Measurements from ENCODE around the gene ACOXL. TPM values are rescaled to one million over a fixed set of nuclear protein-coding genes. Genes with fewer than 3 reads are reported as not detected.

The ACOXL gene
- total and polyA plus RNA-seq, 9 of the 15 experiments (the other 6 are each of a cell fraction or from before 2014, with no cell fraction given) = 0.31 to 0.56 TPM; not detected in 7

DNA sequence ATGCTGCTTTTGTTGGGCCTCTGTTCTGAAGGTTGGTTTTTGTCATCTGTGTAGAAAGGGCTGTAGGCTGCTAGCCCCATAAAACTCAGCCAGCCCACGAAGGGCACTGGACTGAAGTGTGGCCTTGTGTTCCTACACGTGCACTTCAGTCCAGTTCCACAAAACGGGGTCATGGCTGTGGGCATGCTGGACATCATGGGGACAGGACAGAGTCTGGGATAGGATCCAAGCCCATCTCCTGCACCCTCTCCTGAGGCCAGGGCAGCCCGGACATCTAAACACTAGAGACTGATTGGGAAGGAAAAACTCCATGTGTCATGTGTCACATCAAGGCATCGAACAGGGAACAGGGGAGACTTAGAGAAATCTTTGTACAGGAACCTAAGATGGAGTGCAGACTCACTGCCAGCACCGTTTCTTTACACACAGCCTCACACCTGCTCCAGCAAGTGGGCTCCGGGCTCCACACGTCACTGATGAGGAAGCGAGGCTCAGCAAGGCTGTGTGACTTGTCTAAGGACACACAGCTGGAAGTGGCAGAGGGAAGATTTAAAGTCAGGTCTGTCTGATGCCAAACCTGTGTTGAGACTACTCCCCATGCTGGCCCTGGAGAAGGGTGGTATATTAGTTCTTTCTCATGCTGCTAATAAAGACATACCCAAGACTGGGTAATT, 313.5 kb downstream of the ACOXL start:
- in situ Hi-C loops (cut with MboI) = no loop called here
- no peaks in the 10 kb centered on the region; a peak in 1 of 5 replicates for H3K4me1 ChIP-seq (replicated peaks in 1 of 2; ENCODE audit: control insufficient read depth in 2 of 2, insufficient read depth in 2 of 2, low read length in 2 of 2)
- ATAC-seq (no peak), FAIRE-seq (no peak), DNase-seq (ENCODE audit: extremely low read depth in 1 of 4, low spot score in 3 of 4) (no peak)
- H3K9me1 ChIP-seq (ENCODE audit: control insufficient read depth, insufficient read depth, low read length) = no peaks in the 10 kb centered on the region
- BruUV-seq (replicated peaks) = no TSS peak
- H3K4me2 ChIP-seq (ENCODE audit: insufficient read depth, low read length) = no peak overlapping the region
- H3K27ac ChIP-seq (ENCODE audit: extremely low read depth, low read depth, low read length) = no peak overlapping the region
- POLR2A ChIA-PET = no interaction called here
- peaks cover 32 to 61% of the 10 kb centered on the region in 2 experiments; a peak in 4 of 5 replicates for H3K27me3 ChIP-seq (ENCODE audit: control insufficient read depth in 2 of 2, insufficient read depth in 2 of 2, low read length in 2 of 2)
- H3K79me2 ChIP-seq (ENCODE audit: control insufficient read depth, insufficient read depth, low read length) = no peaks in the 10 kb centered on the region
- H4K20me1 ChIP-seq (replicated peaks; ENCODE audit: control insufficient read depth, insufficient read depth, low read length) = 0 out of 2 replicates have a peak, but pooled peaks cover 8% of the 10 kb centered on the region
- intact Hi-C loops (cut with micrococcal nuclease) = no loop called here
- H3K4me3 ChIP-seq = no peak overlapping the region
- H3K9ac ChIP-seq (ENCODE audit: insufficient read depth in 1 of 2, low read depth in 2 of 2, low read length in 2 of 2) = no peak overlapping the region
- CTCF ChIA-PET (ENCODE audit: low intra/inter-chr PET ratio) = no interaction called here
- WGBS (ENCODE audit: insufficient coverage, low coverage, missing lambda C conversion rate) = 2% methylated on average over 9 of the region's 9 CpGs
- no peaks in the 10 kb centered on the region for H3K36me3 ChIP-seq (ENCODE audit: control insufficient read depth, insufficient read depth, low read length)
- H3K9me3 ChIP-seq (replicated peaks; ENCODE audit: control insufficient read depth, insufficient read depth, low read depth, low read length) = no peaks in the 10 kb centered on the region
- H2AFZ ChIP-seq (ENCODE audit: low read depth, low read length) = no peak overlapping the region
- TF ChIP-seq ZNF696 (CRISPR knock-in tag; conservative IDR thresholded peaks at IDR 0.05) (no peak), EP400 (IDR thresholded peaks at IDR 0.05) (no peak), LCOR (CRISPR knock-in tag; IDR thresholded peaks at IDR 0.05) (no peak), FOXA1 (IDR thresholded peaks at IDR 0.05; ENCODE audit: borderline replicate concordance) (no peak), ZNF384 (IDR thresholded peaks at IDR 0.05; ENCODE audit: low read depth, low read length) (no peak), BRCA1 (IDR thresholded peaks at IDR 0.05) (no peak), BRCA1 (CRISPR knock-in tag; IDR thresholded peaks at IDR 0.05) (no peak), ZNF24 (IDR thresholded peaks at IDR 0.05) (no peak), OTX1 (CRISPR knock-in tag; IDR thresholded peaks at IDR 0.05) (no peak), SIRT6 (IDR thresholded peaks at IDR 0.05; ENCODE audit: low read depth, low read length) (no peak), RBM39 (optimal IDR thresholded peaks at IDR 0.05; ENCODE audit: low read depth, low read length) (no peak), ZNF830 (CRISPR knock-in tag; IDR thresholded peaks at IDR 0.05) (no peak)
- TF ChIP-seq, protein P1, sequence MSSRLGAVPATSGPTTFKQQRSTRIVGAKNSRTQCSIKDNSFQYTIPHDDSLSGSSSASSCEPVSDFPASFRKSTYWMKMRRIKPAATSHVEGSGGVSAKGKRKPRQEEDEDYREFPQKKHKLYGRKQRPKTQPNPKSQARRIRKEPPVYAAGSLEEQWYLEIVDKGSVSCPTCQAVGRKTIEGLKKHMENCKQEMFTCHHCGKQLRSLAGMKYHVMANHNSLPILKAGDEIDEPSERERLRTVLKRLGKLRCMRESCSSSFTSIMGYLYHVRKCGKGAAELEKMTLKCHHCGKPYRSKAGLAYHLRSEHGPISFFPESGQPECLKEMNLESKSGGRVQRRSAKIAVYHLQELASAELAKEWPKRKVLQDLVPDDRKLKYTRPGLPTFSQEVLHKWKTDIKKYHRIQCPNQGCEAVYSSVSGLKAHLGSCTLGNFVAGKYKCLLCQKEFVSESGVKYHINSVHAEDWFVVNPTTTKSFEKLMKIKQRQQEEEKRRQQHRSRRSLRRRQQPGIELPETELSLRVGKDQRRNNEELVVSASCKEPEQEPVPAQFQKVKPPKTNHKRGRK (tag; IDR thresholded peaks at IDR 0.05) = no peak
- TF ChIP-seq, protein P2, sequence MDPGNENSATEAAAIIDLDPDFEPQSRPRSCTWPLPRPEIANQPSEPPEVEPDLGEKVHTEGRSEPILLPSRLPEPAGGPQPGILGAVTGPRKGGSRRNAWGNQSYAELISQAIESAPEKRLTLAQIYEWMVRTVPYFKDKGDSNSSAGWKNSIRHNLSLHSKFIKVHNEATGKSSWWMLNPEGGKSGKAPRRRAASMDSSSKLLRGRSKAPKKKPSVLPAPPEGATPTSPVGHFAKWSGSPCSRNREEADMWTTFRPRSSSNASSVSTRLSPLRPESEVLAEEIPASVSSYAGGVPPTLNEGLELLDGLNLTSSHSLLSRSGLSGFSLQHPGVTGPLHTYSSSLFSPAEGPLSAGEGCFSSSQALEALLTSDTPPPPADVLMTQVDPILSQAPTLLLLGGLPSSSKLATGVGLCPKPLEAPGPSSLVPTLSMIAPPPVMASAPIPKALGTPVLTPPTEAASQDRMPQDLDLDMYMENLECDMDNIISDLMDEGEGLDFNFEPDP (CRISPR knock-in tag; IDR thresholded peaks at IDR 0.05) = no peak
- TF ChIP-seq, protein P3, sequence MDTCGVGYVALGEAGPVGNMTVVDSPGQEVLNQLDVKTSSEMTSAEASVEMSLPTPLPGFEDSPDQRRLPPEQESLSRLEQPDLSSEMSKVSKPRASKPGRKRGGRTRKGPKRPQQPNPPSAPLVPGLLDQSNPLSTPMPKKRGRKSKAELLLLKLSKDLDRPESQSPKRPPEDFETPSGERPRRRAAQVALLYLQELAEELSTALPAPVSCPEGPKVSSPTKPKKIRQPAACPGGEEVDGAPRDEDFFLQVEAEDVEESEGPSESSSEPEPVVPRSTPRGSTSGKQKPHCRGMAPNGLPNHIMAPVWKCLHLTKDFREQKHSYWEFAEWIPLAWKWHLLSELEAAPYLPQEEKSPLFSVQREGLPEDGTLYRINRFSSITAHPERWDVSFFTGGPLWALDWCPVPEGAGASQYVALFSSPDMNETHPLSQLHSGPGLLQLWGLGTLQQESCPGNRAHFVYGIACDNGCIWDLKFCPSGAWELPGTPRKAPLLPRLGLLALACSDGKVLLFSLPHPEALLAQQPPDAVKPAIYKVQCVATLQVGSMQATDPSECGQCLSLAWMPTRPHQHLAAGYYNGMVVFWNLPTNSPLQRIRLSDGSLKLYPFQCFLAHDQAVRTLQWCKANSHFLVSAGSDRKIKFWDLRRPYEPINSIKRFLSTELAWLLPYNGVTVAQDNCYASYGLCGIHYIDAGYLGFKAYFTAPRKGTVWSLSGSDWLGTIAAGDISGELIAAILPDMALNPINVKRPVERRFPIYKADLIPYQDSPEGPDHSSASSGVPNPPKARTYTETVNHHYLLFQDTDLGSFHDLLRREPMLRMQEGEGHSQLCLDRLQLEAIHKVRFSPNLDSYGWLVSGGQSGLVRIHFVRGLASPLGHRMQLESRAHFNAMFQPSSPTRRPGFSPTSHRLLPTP (IDR thresholded peaks at IDR 0.05; ENCODE audit: borderline replicate concordance, extremely low read depth, insufficient read length) = no peak
- TF ChIP-seq, protein P4, sequence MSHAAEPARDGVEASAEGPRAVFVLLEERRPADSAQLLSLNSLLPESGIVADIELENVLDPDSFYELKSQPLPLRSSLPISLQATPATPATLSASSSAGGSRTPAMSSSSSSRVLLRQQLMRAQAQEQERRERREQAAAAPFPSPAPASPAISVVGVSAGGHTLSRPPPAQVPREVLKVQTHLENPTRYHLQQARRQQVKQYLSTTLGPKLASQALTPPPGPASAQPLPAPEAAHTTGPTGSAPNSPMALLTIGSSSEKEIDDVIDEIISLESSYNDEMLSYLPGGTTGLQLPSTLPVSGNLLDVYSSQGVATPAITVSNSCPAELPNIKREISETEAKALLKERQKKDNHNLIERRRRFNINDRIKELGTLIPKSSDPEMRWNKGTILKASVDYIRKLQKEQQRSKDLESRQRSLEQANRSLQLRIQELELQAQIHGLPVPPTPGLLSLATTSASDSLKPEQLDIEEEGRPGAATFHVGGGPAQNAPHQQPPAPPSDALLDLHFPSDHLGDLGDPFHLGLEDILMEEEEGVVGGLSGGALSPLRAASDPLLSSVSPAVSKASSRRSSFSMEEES (CRISPR knock-in tag; IDR thresholded peaks at IDR 0.05) = no peak

Measured in K562 (cell line).